Activated naive CD4-positive, alpha-beta T cell treated with anti-CD3 and anti-CD28 coated beads for 36 hours (primary cell): ENCODE data around the gene CREB5. TPM values are rescaled to one million over a fixed set of nuclear protein-coding genes. Genes with fewer than 3 reads are reported as not detected.

Experiments
- CTCF ChIA-PET: fragments of 350-600 bp; sonication (Branson Sonifier 250); formaldehyde crosslinking; loops from one replicate; lab custom pipeline; 2021; ENCODE audit warnings: antibody characterized with exemption; lab: Charles Lee
- DNase-seq: peaks from one replicate; pipeline ENCODE4 v3.0.0-alpha.2; 2020
- H3K27ac Mint-ChIP-seq: one replicate; pipeline ENCODE4 v1.8.0; 2021; ENCODE audit warnings: mild to moderate bottlenecking, mixed read lengths
- H3K27me3 Mint-ChIP-seq: one replicate; pipeline ENCODE4 v1.8.0; 2021; ENCODE audit warnings: low read depth, mixed read lengths
- H3K36me3 Mint-ChIP-seq: one replicate; pipeline ENCODE4 v1.8.0; 2021; ENCODE audit warnings: low read depth, mixed read lengths
- H3K4me1 Mint-ChIP-seq: one replicate; pipeline ENCODE4 v1.8.0; 2021; ENCODE audit warnings: low read depth, mixed read lengths
- H3K4me3 Mint-ChIP-seq: one replicate; pipeline ENCODE4 v1.8.0; 2021; ENCODE audit warnings: mild to moderate bottlenecking, moderate library complexity, mixed read lengths
- H3K9me3 Mint-ChIP-seq: one replicate; pipeline ENCODE4 v1.8.0; 2021; ENCODE audit warnings: mixed read lengths
- intact Hi-C: fragments of 100-400 bp; cut with micrococcal nuclease; formaldehyde crosslinking; loops from one replicate; pipeline ENCODE4 v1.15.1; 2023
- total RNA-seq, 2 experiments: library from RNA; stranded (reverse); gene quantifications; one replicate each; pipeline ENCODE4 v1.2.3, GENCODE V29; 2021

The CREB5 gene
- total RNA-seq, 2 experiments from 2014 or later, result 0.30 to 0.48 TPM

DNA sequence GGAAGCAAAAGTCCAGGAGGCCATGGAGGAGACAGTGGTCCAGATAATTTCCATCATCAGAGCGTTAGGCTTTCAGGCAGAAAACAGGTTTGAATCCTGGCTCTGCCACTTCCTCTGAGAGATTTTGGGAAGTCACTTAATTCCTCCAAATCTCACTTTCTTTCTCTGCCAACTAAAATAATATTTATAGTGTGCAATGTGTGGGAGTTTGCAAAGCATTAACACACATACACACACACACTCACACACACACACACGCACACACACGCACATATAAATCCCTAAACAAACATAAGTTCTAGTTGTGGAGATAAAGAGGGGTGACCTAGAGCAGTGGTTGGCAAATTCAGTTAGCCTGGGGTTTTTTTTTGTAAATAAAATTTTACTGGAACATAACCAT lies 461.0 kb downstream of the CREB5 start:
- intact Hi-C loops, result no loop called here
- CTCF ChIA-PET, result no interaction called here
- Mint-ChIP-seq H3K9me3 (no peaks in the 10 kb centered on the region), H3K27me3 (peaks cover 5% of the 10 kb centered on the region), H3K4me3 (no peak overlapping the region), H3K4me1 (no peaks in the 10 kb centered on the region), H3K27ac (no peak overlapping the region), H3K36me3 (no peaks in the 10 kb centered on the region)
- no peak for DNase-seq

DNA sequence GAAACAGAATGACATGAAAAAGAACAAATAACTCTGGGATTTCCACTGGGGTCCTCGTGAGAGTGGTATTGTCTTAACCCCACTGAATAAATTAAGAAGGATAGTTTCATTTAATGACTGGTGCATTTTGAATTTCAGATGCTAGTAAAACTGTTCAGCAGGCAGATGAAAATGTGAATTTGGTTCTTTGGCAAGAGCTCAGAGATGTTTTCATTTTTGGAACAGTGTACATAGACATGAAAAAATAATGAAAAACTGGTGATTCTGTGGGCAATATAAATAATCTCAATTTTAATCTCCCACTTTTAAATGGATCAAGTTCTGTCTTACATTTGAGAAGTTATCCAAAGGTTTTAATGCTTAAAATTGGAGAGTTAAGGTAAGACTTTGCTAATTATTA lies 461.7 kb downstream of the CREB5 start:
- H3K27me3 Mint-ChIP-seq, result peaks cover 6% of the 10 kb centered on the region
- H3K4me1 Mint-ChIP-seq, result no peaks in the 10 kb centered on the region
- no peaks in the 10 kb centered on the region for H3K36me3 Mint-ChIP-seq
- H3K9me3 Mint-ChIP-seq, result no peaks in the 10 kb centered on the region
- CTCF ChIA-PET, result no interaction called here
- intact Hi-C loops, result no loop called here
- no peak overlapping the region for H3K27ac Mint-ChIP-seq
- H3K4me3 Mint-ChIP-seq, result no peak overlapping the region
- no peak for DNase-seq

Other genes with a start within 250 kb of the CREB5 start
- 1 to 10 TPM; 3.4 to 4.7 TPM for gene JAZF1, start 231.7 kb upstream of the CREB5 start, total RNA-seq